Skeletal muscle satellite cell (primary cell): ENCODE results near the gene POP7.

Source experiments
- H3K27me3 ChIP-seq: 2 replicates; pipeline ENCODE4 v1.7.0; 2013; ENCODE audit warnings: low read length; ENCODE audit not compliant: control insufficient read depth, insufficient read depth
- H3K36me3 ChIP-seq: 2 replicates; pipeline ENCODE4 v1.7.0; 2013; ENCODE audit warnings: mild to moderate bottlenecking, control low read depth, low read length; ENCODE audit not compliant: insufficient read depth
- H3K4me1 ChIP-seq: 2 replicates; pipeline ENCODE4 v1.7.0; 2013; ENCODE audit warnings: low read length; ENCODE audit not compliant: control insufficient read depth, insufficient read depth
- H3K4me2 ChIP-seq: 2 replicates; pipeline ENCODE4 v1.7.0; 2013; ENCODE audit warnings: mild to moderate bottlenecking, low read length
- H3K4me3 ChIP-seq: 2 replicates; pipeline ENCODE4 v1.7.0; 2013; ENCODE audit warnings: low read length
- H3K9ac ChIP-seq: 2 replicates; pipeline ENCODE4 v1.7.0; 2013; ENCODE audit warnings: mild to moderate bottlenecking, low read depth, low read length, moderate library complexity
- H3K9me3 ChIP-seq: replicated peaks from 2 replicates; pipeline ENCODE4 v1.7.0; 2013; ENCODE audit warnings: mild to moderate bottlenecking, control low read depth, low read length

The POP7 gene

DNA sequence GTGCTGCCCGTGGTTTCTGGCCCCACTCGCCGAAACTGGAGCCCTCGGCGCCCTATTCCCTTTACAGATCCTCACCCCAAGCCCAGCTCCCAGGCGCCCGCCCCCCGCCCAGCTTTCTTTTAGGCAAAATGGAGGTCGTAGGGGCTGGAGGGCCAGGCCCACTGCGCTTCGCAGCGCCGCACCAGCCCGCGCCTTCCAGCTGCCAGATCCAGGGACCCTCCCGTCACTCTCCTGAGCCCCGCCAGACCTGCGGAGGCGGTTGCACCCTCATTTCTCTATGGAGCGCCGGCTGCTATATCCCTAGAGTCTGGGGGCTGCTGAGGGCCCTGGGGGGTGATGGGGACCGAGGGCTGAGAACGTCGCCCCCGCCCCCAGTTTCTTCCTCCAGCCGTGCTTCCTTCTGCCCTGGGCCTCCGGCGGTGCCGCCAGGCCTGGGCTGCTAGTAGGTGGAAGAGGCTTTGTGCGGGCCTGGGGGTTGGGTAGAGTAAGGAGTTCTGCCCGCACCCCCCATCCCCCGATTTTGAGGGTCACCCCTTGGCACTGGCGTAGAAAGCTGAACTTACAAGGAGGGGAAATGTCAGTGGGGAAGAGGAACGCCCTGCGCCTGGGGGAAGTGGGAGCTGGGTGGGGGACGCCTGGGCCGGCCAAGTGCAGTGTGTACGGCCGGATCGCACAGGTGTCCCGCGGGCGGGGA lies 31.4 kb upstream of the POP7 start:
- Histone ChIP-seq H3K4me2 (peak overlapping the region; percentile 98), H3K9ac (peak overlapping the region; percentile 99), H3K9me3 (no peaks in the 10 kb centered on the region), H3K27me3 (peaks cover 6% of the 10 kb centered on the region), H3K4me1 (no peaks in the 10 kb centered on the region), H3K36me3 (peaks cover 29% of the 10 kb centered on the region), H3K4me3 (peak overlapping the region; percentile 99)

DNA sequence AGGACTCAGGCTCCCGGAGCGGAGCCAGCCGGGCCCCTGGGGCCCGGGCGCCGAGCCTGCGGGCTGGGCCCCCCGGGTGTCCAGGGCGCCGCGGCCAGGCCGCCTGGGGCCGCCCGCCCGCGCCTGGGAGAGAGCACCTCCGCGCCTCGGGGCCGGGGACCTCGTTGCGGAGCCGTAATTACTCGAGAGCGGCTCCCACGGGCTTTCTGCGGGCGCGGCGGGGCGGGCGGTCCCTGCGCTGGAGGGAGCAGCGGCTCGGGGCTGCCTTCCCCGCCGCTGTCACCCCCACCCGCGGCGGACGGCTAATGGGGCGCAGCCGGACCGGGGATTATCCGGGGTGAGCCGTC lies 30.8 kb upstream of the POP7 start:
- H3K4me3 ChIP-seq: peak overlapping the region; percentile 99
- H3K9me3 ChIP-seq: no peaks in the 10 kb centered on the region
- H3K4me2 ChIP-seq: peak overlapping the region; percentile 98
- peak overlapping the region; percentile 99 for H3K9ac ChIP-seq
- peaks cover 3% of the 10 kb centered on the region for H3K27me3 ChIP-seq
- peaks cover 33% of the 10 kb centered on the region for H3K36me3 ChIP-seq
- no peaks in the 10 kb centered on the region for H3K4me1 ChIP-seq

DNA sequence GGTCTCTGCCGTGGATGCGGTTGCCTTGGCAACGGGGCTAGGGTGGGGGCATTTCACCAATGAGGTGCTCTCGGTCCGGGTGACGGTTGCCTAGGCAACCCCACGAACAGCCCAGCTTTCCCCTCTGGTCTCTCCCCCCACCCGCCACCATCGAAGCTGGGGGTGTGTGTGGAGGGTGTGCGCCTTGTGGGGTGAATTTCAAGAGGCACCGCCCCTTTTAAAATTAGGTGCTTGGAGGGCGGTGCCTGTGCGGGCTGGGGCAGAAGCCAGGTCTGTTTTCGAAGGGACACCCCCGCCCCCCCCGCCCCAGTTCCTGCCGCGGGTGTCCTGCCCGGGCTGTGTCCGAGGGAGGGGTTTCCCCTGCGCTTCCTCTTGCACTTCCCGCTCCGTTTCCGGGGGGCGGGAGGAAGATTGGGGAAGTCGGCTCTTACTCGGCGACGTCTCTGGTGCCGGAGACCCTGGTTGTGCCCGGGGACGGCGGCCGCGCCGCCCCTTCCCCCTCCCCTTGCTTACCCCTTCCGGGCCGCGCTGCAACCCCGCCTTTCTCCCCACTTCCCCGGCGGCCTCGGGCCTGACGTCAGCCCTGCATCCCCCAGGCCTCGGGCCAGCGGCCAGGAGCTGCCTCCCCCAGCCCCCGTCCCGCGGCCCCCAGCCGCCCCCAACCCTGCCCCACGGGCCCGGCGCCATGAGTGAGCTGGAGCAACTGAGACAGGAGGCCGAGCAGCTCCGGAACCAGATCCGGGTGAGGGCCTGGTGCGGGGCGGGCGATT lies 30.2 kb upstream of the POP7 start:
- H3K4me1 ChIP-seq: peaks cover 6% of the 10 kb centered on the region
- H3K27me3 ChIP-seq: no peaks in the 10 kb centered on the region
- peak overlapping the region; percentile 98 for H3K4me2 ChIP-seq
- H3K4me3 ChIP-seq: peak overlapping the region; percentile 99
- H3K9me3 ChIP-seq: no peaks in the 10 kb centered on the region
- H3K36me3 ChIP-seq: peaks cover 40% of the 10 kb centered on the region
- H3K9ac ChIP-seq: peak overlapping the region; percentile 99

DNA sequence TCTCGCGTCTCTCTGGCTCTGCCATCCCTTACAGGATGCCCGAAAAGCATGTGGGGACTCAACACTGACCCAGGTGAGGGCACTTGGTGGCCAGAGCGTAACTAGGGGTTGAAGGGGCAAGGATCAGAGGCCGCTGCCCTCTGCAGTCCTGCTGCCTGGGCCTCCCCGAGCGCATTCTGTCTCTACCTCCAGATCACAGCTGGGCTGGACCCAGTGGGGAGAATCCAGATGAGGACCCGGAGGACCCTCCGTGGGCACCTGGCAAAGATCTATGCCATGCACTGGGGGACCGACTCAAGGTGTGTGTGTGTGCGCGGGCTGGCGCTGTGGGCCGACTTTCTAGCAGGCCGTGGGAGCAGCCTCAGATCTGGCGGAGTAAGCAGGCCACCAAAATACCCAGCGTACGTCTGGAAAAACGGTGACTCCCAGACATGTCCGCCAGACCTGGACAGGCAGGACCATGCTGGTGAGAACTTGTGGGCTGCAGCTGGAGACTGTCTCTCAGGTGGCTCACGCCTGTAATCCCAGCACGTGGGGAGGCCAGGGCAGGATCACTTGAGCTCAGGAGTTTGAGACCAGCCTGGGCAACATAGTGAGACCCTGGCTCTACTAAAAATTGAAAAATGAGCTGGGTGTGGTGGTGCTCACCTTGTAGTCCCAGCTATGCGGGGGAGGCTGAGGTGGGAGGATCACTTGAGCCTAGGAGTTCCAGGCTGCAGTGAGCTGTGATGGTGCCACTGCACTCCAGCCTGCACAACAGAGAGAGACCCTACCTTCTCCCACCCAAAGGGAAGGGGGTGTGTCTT lies 29.2 kb upstream of the POP7 start:
- H3K36me3 ChIP-seq: peaks cover 48% of the 10 kb centered on the region
- H3K27me3 ChIP-seq: no peaks in the 10 kb centered on the region
- peak overlapping the region; percentile 99 for H3K4me3 ChIP-seq
- peaks cover 7% of the 10 kb centered on the region for H3K4me1 ChIP-seq
- H3K9ac ChIP-seq: peak overlapping the region; percentile 31
- peak overlapping the region; percentile 98 for H3K4me2 ChIP-seq
- H3K9me3 ChIP-seq: no peaks in the 10 kb centered on the region

DNA sequence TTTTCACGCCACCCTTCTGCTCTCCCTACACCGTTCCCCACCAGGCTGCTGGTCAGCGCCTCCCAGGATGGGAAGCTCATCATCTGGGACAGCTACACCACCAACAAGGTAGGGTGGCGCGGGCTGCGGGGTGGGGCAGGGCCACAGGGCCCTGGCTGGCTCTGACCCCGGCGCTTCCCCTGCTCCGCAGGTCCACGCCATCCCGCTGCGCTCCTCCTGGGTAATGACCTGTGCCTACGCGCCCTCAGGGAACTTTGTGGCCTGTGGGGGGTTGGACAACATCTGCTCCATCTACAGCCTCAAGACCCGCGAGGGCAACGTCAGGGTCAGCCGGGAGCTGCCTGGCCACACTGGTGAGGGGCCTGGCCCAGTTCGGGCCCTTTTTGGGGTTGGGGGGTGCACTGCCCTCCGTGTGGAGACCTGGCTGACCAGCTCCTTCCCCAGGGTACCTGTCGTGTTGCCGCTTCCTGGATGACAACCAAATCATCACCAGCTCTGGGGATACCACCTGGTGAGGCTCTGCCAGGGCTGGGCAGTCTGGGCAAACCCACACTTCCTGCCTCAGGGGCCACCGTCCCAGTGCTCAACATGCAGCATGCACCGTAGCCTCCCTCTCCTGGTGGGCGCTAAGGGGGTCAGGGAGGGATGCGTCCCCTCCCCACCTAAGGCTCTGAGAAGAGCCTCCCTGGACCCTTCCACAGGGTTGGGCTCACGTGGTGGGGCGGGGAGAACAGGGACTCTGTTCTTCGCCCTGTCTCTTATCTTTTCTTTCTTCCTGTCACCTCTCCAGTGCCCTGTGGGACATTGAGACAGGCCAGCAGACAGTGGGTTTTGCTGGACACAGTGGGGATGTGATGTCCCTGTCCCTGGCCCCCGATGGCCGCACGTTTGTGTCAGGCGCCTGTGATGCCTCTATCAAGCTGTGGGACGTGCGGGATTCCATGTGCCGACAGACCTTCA lies 28.3 kb upstream of the POP7 start:
- H3K36me3 ChIP-seq: peaks cover 57% of the 10 kb centered on the region
- no peaks in the 10 kb centered on the region for H3K27me3 ChIP-seq
- no peak overlapping the region for H3K4me3 ChIP-seq
- H3K9me3 ChIP-seq: no peaks in the 10 kb centered on the region
- no peak overlapping the region for H3K9ac ChIP-seq
- H3K4me2 ChIP-seq: no peak overlapping the region
- peaks cover 16% of the 10 kb centered on the region for H3K4me1 ChIP-seq

DNA sequence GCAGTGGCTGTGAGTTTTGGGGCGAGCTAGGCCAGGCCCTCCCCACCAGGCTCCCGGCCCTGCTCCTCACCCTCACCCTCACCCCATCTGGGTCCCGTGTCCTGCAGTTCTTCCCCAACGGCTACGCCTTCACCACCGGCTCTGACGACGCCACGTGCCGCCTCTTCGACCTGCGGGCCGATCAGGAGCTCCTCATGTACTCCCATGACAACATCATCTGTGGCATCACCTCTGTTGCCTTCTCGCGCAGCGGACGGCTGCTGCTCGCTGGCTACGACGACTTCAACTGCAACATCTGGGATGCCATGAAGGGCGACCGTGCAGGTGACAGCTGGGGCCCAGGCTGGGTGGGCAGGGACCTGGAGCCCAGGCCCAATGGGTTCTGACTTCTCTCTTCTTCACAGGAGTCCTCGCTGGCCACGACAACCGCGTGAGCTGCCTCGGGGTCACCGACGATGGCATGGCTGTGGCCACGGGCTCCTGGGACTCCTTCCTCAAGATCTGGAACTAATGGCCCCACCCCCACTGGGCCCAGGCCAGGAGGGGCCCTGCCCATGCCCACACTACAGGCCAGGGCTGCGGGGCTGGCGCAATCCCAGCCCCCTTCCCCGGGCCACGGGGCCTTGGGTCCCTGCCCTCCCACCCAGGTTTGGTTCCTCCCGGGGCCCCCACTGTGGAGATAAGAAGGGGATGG lies 27.5 kb upstream of the POP7 start:
- Histone ChIP-seq H3K9ac (no peak overlapping the region), H3K9me3 (no peaks in the 10 kb centered on the region), H3K36me3 (peaks cover 64% of the 10 kb centered on the region), H3K27me3 (no peaks in the 10 kb centered on the region), H3K4me3 (no peak overlapping the region), H3K4me2 (no peak overlapping the region), H3K4me1 (peaks cover 16% of the 10 kb centered on the region)

DNA sequence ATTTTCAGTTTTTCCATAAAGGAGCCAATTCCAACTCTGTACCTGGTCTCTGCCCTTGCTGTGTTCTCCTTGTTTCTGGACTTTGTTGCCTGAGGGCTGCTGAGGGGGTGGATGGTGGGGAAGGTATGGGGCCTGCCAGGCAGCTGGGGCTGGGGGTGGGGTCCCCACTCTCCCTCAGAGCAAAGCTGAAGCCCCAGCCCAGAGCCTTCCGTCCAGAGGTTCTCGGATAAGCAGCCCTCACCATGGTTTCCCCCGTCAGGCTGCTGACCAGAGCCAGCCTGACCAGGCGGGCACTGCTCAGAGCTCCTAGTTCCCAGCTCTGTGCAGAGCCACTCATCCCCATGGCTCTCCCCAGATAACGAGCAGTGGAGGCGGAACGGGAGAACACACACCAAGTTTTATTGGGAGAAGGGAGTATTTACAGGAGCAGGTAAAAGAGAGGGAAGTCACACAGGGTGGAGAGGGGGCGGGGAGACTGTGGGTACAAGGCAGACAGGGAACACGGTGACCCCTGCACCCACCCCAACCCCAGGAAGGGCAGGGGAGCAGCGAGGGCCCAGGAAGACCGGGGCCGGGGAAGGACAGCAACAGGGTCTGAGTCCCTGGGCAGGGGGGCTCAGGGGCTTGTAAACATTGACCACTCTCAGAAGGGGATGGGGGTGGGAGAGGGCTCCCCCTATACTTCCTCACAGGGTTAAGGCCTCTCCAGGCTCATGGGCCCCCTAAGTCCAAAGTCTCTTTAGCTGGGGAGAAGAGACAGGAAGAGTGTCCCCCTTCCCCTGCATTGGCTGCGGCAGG lies 26.6 kb upstream of the POP7 start:
- no peak overlapping the region for H3K4me3 ChIP-seq
- no peaks in the 10 kb centered on the region for H3K27me3 ChIP-seq
- peaks cover 71% of the 10 kb centered on the region for H3K36me3 ChIP-seq
- no peaks in the 10 kb centered on the region for H3K9me3 ChIP-seq
- peaks cover 16% of the 10 kb centered on the region for H3K4me1 ChIP-seq
- no peak overlapping the region for H3K4me2 ChIP-seq
- no peak overlapping the region for H3K9ac ChIP-seq

DNA sequence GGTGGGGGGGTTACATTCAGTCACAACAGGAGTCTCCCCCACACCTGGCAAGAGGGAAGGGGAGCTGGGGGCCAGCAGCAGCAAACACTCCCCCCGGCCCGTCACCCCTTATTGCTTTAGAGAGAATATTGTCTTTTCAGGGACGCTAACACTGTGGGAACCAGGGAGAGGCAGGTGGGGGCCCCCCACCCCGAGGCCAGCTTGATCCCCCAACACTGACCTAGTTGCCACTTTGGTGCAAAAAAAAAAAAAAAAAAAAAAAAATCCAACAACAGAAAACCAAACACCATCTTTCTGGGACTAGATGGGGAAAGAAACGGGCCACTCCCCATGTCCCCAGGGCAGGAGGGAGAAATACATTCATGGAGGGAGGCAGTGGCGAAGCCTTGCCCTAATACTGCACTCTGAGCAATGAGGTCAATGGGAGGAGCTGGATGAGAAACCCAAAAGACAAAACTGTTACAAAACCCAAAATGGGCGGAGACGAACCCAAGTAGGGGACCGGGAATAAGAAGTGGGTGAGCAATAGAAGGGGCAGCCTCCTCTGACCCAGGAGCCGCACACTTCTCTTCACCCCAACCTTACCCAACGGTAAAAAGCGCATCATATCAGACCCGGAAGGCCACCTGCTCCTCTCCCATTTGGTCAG lies 25.9 kb upstream of the POP7 start:
- H3K4me2 ChIP-seq: no peak overlapping the region
- H3K9ac ChIP-seq: no peak overlapping the region
- no peaks in the 10 kb centered on the region for H3K27me3 ChIP-seq
- peaks cover 16% of the 10 kb centered on the region for H3K4me1 ChIP-seq
- no peaks in the 10 kb centered on the region for H3K9me3 ChIP-seq
- H3K4me3 ChIP-seq: no peak overlapping the region
- H3K36me3 ChIP-seq: peaks cover 76% of the 10 kb centered on the region

DNA sequence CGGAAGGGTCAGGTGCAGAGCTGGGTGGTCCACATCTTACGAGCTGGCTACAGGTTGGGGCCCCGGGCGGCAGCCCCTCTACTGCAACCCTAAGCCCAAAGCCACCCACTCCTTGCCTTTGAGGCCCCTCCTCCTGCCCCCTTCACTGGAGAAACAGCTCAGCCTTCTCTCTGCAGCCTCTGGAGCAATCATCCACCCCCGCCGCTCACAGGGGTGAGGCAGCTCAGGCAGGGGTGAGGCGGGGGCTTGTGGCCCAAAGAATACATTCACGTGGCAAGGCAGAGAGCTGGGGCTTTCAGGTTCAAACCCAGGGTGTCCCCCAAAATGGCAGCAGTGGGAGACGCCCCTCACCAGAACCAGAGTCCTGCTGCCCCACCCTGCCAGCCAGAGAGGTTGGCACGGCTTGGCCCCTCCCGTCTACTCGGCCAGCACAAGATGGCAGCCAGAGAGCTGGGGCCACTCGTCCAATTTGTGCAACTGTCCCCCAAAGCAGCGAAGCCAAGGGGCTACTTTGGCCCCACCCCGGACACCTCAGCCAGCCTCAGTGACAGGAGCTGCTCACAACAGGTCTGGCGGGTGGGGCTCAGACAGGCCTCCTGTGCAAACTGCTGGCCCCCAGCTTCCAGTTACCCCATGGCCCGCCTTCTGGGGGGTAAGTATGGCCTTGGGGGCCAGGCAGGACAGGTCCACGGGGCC lies 25.2 kb upstream of the POP7 start:
- Histone ChIP-seq H3K4me1 (peaks cover 16% of the 10 kb centered on the region), H3K9ac (no peak overlapping the region), H3K9me3 (no peaks in the 10 kb centered on the region), H3K27me3 (no peaks in the 10 kb centered on the region), H3K4me3 (no peak overlapping the region), H3K36me3 (peaks cover 83% of the 10 kb centered on the region), H3K4me2 (no peak overlapping the region)
